GM21737 (cell line): ENCODE data around the gene FBXO17.
"Not testable (repeated sequence)": the region's sequence is repeated elsewhere in the genome, so short reads cannot be mapped to it uniquely, and the experiment has no call there.

Source experiments
- ATAC-seq: cut with Tn5 transposase; IDR thresholded peaks from one replicate; pipeline ENCODE4 v1.9.1; 2021; ENCODE audit warnings: mild to moderate bottlenecking, moderate library complexity; ENCODE audit not compliant: unreplicated experiment

Gene FBXO17

GRCh38 chr19:38975214-38975860 lies at the start of gene FBXO17:
TSS of gene FBXO17 (minus strand) at chr19:38975742. CDS start at chr19:38950319, 25,423 bp downstream.
- ATAC-seq: no peak

GRCh38 chr19:39024875-39025641 lies 49.5 kb upstream of the FBXO17 start:
- no peak for ATAC-seq

GRCh38 chr19:39021063-39021462 lies 45.5 kb upstream of the FBXO17 start:
- ATAC-seq: no peak

DNA sequence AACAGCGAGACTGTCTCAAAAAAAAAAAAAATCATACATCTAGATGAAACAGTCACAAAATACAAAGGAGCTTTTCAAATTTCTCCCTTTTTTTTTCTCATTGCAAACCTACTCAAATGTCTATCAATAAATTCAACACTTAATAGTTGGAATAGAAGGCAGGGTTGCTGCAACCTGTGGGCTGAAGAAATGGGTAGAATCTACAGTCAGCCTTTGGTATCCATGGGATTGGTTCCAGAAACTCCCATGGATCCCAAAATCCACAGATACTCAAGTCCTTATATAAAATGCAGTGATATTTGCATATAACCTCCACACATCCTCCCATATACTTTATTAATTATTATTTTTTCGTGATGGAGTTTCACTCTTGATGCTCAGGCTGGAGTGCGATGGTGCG lies 42.1 kb upstream of the FBXO17 start:
- ATAC-seq: no peak

DNA sequence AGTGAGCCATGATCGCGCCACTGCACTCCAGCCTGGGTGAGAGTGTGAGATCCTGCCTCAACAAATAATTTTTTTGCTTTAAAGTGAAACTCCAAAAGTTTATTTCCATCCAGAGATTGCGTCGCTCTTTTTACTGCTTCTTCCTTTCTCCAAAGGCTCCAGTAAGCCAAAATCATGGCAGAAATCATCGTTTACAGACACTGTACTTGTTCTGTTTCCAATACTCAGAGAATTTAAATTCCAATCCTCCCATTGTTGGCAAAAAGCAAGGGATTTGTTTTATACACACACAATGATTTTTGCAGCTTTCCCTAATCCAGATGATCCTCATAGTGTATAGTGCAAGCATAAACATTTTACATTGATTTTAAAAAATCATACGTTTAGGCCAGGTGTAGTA lies 41.5 kb upstream of the FBXO17 start:
- no peak for ATAC-seq

DNA sequence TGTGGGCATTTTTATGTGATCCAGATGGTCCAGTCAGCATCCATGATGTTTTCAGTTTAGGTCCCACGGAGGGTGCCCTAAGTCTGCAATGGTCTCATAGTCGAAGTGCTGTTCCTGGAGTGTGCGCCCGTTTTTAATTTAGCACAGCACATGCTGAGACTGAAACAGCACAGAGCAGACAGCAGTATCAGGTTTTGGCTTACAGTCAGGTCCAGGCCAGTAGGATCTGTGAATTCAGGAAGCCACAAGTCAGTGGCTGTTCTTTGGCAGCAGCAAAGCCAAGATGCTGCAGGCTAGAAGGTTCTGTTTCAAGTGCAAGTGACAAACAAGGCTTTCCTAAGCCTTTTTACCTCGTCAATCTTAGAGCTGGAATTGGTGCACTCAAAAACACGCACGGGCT lies 38.5 kb upstream of the FBXO17 start:
- no peak for ATAC-seq

- ATAC-seq: no peak
These were observed 33.5 kb upstream of the FBXO17 start for GRCh38 chr19:39009001-39009400.

DNA sequence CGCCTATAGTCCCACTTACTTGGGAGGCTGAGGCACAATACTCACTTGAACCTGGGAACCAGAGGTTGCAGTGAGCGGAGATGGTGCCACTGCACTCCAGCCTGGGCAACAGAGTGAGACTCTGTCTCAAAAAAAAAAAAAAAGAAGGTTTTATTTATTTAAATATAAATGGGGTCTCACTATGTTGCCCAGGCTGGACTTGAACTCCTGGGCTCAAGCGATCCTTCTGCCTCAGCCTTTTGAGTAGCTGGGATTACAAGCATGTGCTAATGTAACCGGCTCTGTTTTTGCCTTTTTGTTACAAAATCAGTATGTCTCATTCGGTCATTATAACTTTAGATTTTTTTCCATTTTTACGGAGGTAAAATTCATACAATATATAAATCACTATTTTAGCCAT lies 32.6 kb upstream of the FBXO17 start:
- ATAC-seq: no peak

DNA sequence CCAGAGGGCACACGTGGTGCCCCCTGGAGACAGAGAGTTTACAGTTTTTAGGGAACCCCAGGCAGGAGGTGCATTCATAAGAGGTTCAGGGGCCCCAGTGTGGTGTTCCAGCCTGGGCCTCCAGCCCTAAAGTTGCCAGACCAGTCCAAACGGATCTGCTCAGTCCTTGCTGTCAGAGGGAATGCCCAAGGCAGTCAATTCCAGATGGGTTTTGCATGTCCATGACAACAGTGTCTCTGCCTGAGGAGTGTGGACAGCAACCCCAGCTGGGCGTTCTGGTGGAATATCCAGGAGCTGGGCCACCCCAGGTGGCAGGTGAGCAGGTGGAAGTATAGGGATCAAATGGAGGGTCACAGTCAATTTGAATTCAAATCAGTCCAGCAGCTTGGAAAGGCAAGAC lies 31.6 kb upstream of the FBXO17 start:
- ATAC-seq: no peak

DNA sequence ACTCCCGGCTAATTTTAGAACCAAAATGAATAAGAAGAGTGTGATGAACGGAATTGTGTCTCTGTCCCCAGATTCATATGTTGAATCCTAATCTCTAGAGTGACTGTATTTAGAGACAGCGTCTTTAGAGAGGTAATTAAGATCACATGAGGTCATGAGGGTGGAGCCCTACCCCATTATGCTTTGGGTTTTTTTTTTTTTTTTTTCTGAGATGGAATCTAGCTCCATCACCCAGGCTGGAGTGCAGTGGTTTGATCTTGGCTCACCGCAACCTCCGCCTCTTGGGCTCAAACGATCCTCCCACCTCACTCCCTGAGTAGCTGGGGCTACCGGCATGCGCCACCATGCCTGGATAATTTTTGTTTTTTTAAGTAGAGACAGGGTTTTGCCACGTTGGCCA lies 28.9 kb upstream of the FBXO17 start:
- ATAC-seq: no peak

DNA sequence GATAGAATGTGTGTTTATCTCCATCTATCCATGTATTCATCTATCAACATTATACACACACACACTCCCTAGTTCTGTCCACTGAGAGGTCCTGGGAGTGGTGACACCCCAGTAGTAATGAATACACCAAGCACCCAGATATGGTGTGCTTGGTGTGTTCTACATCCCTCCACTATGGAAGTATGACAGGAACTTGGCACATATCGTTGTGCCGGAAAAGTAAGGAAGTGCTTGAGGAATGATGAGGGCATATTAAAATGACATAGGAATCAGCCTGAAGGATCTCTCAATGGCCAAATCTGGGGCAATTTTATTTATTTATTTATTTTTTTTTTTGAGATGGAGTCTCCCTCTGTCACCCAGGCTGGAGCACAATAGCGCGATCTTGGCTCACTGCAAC lies 28.3 kb upstream of the FBXO17 start:
- ATAC-seq: no peak

- ATAC-seq: no peak
These were observed 27.6 kb upstream of the FBXO17 start for GRCh38 chr19:39003188-39003587.

GRCh38 chr19:39001041-39001440 lies 25.5 kb upstream of the FBXO17 start:
- no peak for ATAC-seq

DNA sequence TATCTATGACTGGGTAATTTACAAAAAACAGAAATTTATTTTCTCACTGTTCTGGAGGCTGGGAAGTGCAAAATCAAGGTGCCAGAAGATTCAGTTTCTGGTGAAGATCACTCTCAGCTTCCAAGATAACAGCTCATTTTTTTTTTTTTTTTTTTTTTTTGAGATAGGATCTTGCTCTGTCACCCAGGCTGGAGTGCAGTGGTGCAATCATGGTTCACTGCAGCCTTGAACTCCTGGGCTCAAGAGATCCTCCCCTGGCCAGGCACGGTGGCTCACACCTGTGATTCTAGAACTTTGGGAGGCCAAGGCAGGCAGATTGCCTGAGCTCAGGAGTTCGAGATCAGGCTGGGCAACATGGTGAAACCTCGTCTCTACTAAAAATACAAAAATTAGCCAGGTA lies 22.0 kb upstream of the FBXO17 start:
- ATAC-seq: not testable (repeated sequence)

GRCh38 chr19:38993271-38993670 lies 17.7 kb upstream of the FBXO17 start:
- ATAC-seq: no peak

DNA sequence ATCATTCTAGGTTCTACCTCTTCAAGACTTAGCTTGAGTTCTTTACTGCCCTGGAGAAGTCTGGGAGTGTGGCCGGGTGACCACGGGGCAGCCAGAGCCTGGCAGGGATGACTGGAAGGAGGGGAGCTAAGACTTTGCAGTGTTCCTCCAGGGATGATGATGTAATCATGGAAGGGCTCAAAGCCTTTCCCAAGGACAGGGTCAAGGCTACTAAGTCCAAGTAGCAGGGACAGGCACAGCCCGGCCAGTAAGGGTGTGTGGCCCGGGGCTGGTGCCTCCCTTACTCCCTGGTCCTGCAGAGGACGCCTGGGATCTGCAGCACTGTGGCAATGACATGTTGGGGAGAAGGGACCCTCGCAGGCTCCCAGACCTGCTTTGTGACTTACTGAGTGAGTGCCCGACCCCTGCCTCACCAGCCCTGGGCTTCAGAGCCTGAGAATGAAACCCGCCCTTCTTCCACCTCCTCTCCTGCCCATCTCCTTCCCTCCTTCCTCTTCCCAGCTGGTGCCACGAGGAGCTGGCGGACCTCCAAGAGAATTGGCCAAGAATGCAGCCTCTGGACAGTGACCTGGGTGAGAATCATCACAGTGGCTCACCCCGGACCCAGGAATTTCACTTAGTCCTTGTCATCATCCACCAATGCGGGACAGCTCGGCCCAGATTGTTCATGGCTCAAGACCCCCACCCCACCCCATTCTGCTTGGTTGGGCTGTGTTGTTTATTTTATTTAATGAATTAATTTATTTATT lies 15.6 kb upstream of the FBXO17 start:
- no peak for ATAC-seq

DNA sequence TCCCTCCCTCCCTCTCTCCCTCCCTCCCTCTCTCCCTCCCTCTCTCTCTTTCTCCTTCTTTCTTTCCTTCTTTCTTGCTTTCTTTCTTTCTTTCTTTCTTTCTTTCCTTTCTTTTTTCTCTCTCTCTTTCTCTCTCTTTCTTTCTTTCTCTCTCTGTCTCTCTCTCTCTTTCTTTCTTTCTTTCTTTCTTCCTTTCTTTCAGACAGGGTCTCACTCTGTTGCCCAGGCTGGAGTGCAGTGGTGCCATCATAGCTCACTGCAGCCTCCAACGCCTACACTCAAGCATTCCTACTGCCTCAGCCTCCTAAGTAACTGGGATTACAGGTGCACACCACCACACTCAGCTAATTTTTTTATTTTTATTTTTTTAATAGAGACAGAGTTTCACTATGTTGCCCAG lies 14.1 kb upstream of the FBXO17 start:
- not testable (repeated sequence) for ATAC-seq

GRCh38 chr19:38989066-38989605 lies 13.6 kb upstream of the FBXO17 start:
- ATAC-seq: no peak

- not testable (repeated sequence) for ATAC-seq
These were observed 13.1 kb upstream of the FBXO17 start for GRCh38 chr19:38988627-38989026.

DNA sequence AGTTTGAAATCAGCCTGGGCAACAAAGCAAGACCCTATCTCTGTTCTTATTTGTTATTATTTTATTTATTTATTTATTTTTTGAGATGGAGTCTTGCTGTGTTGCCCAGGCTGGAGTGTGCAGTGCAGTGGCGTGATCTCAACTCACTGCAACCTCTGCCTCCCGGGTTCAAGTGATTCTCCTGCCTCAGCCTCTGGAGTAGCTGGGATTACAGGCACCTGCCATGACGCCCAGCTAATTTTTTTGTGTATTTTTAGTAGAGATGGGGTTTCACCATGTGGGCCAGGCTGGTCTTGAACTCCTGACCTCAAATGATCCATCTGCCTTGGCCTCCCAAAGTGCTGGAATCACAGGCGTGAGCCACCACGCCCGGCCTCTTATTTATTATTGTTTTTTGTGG lies 12.2 kb upstream of the FBXO17 start:
- not testable (repeated sequence) for ATAC-seq

DNA sequence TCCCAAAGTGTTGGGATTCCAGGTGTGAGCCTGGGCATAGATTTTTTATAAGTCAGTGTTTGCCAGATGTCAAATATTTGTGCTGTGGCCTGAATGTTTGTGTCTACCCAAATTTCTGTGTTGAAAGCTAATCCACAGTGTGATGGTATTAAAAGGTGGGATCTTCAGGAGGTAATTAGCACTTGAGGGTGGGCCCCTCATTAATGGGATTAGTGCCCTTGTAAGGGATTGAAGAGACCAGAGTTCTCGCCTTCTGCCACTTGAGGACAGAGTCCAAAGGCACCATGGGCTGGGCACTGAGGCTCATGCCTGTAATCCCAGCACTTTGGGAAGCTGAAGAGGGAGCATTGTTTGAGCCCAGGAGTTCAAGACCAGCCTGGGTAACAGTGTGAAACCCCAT lies 9.7 kb upstream of the FBXO17 start:
- no peak for ATAC-seq
